K562 (cell line): ENCODE data around the gene RASAL3. TPM values are rescaled to one million over a fixed set of nuclear protein-coding genes. Genes with fewer than 3 reads are reported as not detected.

Experiments used
- ATAC-seq: fragments of 200-7000 bp; cut with Tn5 transposase; 3 replicates; pipeline ENCODE4 v1.9.1; 2020; ENCODE audit warnings: moderate library complexity
- BruUV-seq: library from RNA; stranded (reverse); fragments of 400-500 nt; replicated peaks from 2 replicates; lab custom pipeline; 2021; lab: Mats Ljungman, UMichigan
- CTCF ChIA-PET: fragments of 300-600 bp; formaldehyde crosslinking; extraction: SDS; loops from one replicate; lab custom pipeline; 2021; ENCODE audit warnings: low intra/inter-chr PET ratio; lab: Yijun Ruan, JAX
- POLR2A ChIA-PET: fragments of 300-600, 350-650 bp; sonication (Branson Sonifier 250); formaldehyde crosslinking; extraction: SDS; loops from one replicate; lab custom pipeline; 2021; ENCODE audit warnings: antibody characterized with exemption, inconsistent platforms; lab: Yijun Ruan, JAX
- DNase-seq, 4 experiments: peaks; one replicate each; pipeline versions ENCODE4 v3.0.0 to v3.0.0-alpha.2; 2011 to 2018; ENCODE audit warnings: low spot score in 3 of 4, mixed read lengths in 3 of 4; ENCODE audit errors: extremely low read depth in 1 of 4
- FAIRE-seq: peaks from 2 replicates; lab custom pipeline; 2011; peaks lifted over from hg19 to GRCh38; lab: Jason Lieb, UNC
- H2AFZ ChIP-seq: 2 replicates; pipeline ENCODE4 v1.6.0; 2011; ENCODE audit warnings: low read depth, low read length, control low read depth, inconsistent platforms
- H3K27ac ChIP-seq: fragments of 200-600 bp; 3 replicates; pipeline ENCODE4 v1.8.0; 2011; ENCODE audit warnings: low read depth, mild to moderate bottlenecking, control low read depth, inconsistent platforms, low read length, moderate library complexity, mixed read lengths; ENCODE audit errors: extremely low read depth
- H3K27me3 ChIP-seq, 2 experiments: fragments of 300-600 bp in 1 of 2; 2 replicates in 1 of 2; 3 replicates in 1 of 2; pipeline versions ENCODE4 v1.6.0 to v1.8.0; 2011; ENCODE audit warnings: inconsistent platforms in 2 of 2, low read length in 2 of 2, mild to moderate bottlenecking in 1 of 2, mixed read lengths in 1 of 2, moderate library complexity in 1 of 2; ENCODE audit not compliant: control insufficient read depth in 2 of 2, insufficient read depth in 2 of 2
- H3K36me3 ChIP-seq: fragments of 300-600 bp; 3 replicates; pipeline ENCODE4 v1.8.0; 2011; ENCODE audit warnings: mild to moderate bottlenecking, low read length, inconsistent platforms; ENCODE audit not compliant: control insufficient read depth, insufficient read depth
- H3K4me1 ChIP-seq, 2 experiments: fragments of 200-600 bp in 1 of 2; replicated peaks in 1 of 2; 2 replicates in 1 of 2; 3 replicates in 1 of 2; pipeline versions ENCODE4 v1.5.1 to v1.8.0; 2011; ENCODE audit warnings: inconsistent platforms in 2 of 2, low read length in 2 of 2, mild to moderate bottlenecking in 1 of 2, mixed read lengths in 1 of 2, moderate library complexity in 1 of 2; ENCODE audit not compliant: control insufficient read depth in 2 of 2, insufficient read depth in 2 of 2
- H3K4me2 ChIP-seq: 2 replicates; pipeline ENCODE4 v1.6.1; 2011; ENCODE audit warnings: low read length, control low read depth, inconsistent platforms, mixed read lengths; ENCODE audit not compliant: insufficient read depth
- H3K4me3 ChIP-seq: fragments of 200-600 bp; sonication (generic), shearing (Covaris generic); 2 replicates; pipeline ENCODE4 v1.5.1; 2016; ENCODE audit warnings: control low read depth, inconsistent platforms
- H3K79me2 ChIP-seq: fragments of 200-600 bp; 3 replicates; pipeline ENCODE4 v1.8.0; 2011; ENCODE audit warnings: low read length, inconsistent platforms; ENCODE audit not compliant: control insufficient read depth, insufficient read depth
- H3K9ac ChIP-seq, 2 experiments: 2 replicates each; pipeline versions ENCODE4 v1.6.0 to v1.6.1; 2011; ENCODE audit warnings: low read depth in 2 of 2, low read length in 2 of 2, control low read depth in 1 of 2, inconsistent platforms in 1 of 2, mild to moderate bottlenecking in 1 of 2, mixed read lengths in 1 of 2; ENCODE audit not compliant: insufficient read depth in 1 of 2
- H3K9me1 ChIP-seq: one replicate; pipeline ENCODE4 v1.6.0; 2011; ENCODE audit warnings: inconsistent platforms, mild to moderate bottlenecking, low read length, moderate library complexity; ENCODE audit not compliant: control insufficient read depth, insufficient read depth
- H3K9me3 ChIP-seq: replicated peaks from 2 replicates; pipeline ENCODE4 v1.5.1; 2011; ENCODE audit warnings: low read depth, low read length, inconsistent platforms; ENCODE audit not compliant: control insufficient read depth, insufficient read depth
- H4K20me1 ChIP-seq: replicated peaks from 2 replicates; pipeline ENCODE4 v1.6.1; 2011; ENCODE audit warnings: low read length, inconsistent platforms, mixed read lengths; ENCODE audit not compliant: control insufficient read depth, insufficient read depth
- GABPA ChIP-seq: fragments of 200-800 bp; sonication (Bioruptor generic); conservative IDR thresholded peaks from 2 replicates; pipeline ENCODE4 v1.6.1; 2016; ENCODE audit warnings: low read depth, missing genetic modification characterization, missing compliant biosample characterization
- SAFB ChIP-seq: fragments of 200-400 bp; formaldehyde crosslinking; IDR thresholded peaks from 2 replicates; pipeline ENCODE4 v1.6.1; 2017; ENCODE audit warnings: low read depth, low read length, borderline replicate concordance
- SRSF3 ChIP-seq: fragments of 200-400 bp; formaldehyde crosslinking; IDR thresholded peaks from 2 replicates; pipeline ENCODE4 v1.6.1; 2016; ENCODE audit warnings: mild to moderate bottlenecking, low read length, moderate library complexity; ENCODE audit not compliant: insufficient read depth
- STAT5B ChIP-seq: fragments of 250-450 bp; sonication (Bioruptor Pico); IDR thresholded peaks from 2 replicates; pipeline ENCODE4 v1.8.0; 2021; ENCODE audit warnings: mild to moderate bottlenecking, inconsistent platforms
- TEAD4 ChIP-seq, 2 experiments: sonication (generic) in 1 of 2; formaldehyde crosslinking in 1 of 2; IDR thresholded peaks; 2 replicates each; pipeline versions ENCODE4 v1.6.1 to v1.8.0; 2012 to 2022; ENCODE audit warnings: borderline replicate concordance in 1 of 2, inconsistent platforms in 1 of 2, low read length in 1 of 2, mild to moderate bottlenecking in 1 of 2, missing genetic modification reagents in 1 of 2
- YY1 ChIP-seq, 3 experiments: IDR thresholded peaks; 2 replicates each; pipeline ENCODE4 v1.6.1; 2011; ENCODE audit warnings: low read length in 2 of 3, mild to moderate bottlenecking in 2 of 3, moderate library complexity in 2 of 3, borderline replicate concordance in 1 of 3, control low read depth in 1 of 3, low read depth in 1 of 3; ENCODE audit not compliant: insufficient read depth in 3 of 3, insufficient replicate concordance in 2 of 3, control insufficient read depth in 1 of 3, insufficient read length in 1 of 3; ENCODE audit errors: extremely low read depth in 1 of 3
- WGBS: fragments of 100-300 bp; shearing (Covaris generic); methylation state at CpG from one replicate; pipeline ENCODE4 v1.1.6; 2016; ENCODE audit warnings: low coverage, mixed read lengths; ENCODE audit not compliant: insufficient coverage; ENCODE audit errors: missing lambda C conversion rate; 5-methylcytosine and 5-hydroxymethylcytosine counted together
- in situ Hi-C: fragments of 300-500 bp; cut with MboI; formaldehyde crosslinking; loops from 4 replicates; pipeline ENCODE4 v1.15.0; 2018; ENCODE audit warnings: inconsistent platforms, mixed read lengths
- intact Hi-C: fragments of 100-400 bp; cut with micrococcal nuclease; formaldehyde crosslinking; loops from 2 replicates; pipeline ENCODE4 v1.14.2; 2022
- polyA plus RNA-seq, 8 experiments: library from polyadenylated mRNA; depleted of rRNA in 4 of 8; stranded (reverse) in 5 of 8; unstranded in 3 of 8; fragments of >200 nt; fragmentation: Nextera tagmentation in 2 of 8; fragmentation: Illumina TruSeq in 1 of 8; extraction: Ambion mirVana in 2 of 8; extraction: Trizol in 1 of 8; gene quantifications; 2 replicates each; pipeline versions ENCODE4 v1.2.1 to v1.2.3, GENCODE V29; 2011 to 2014; ENCODE audit warnings: inconsistent platforms in 1 of 8, missing spikeins in 1 of 8
- total RNA-seq, 7 experiments: library from RNA; depleted of rRNA in 6 of 7; stranded (reverse); fragments of >200 nt in 6 of 7; fragmentation: Illumina TruSeq in 2 of 7; extraction: Trizol in 2 of 7; gene quantifications; 2 replicates each; pipeline versions ENCODE4 v1.2.1 to v1.2.3, GENCODE V29; 2011 to 2021; ENCODE audit warnings: low replicate concordance in 1 of 7

The RASAL3 gene
- total and polyA plus RNA-seq, 9 of the 15 experiments (the other 6 are each of a cell fraction or from before 2014, with no cell fraction given) = 0.07 to 0.44 TPM; not detected in 7

- CTCF ChIA-PET = no interaction called here
- DNase-seq (no peak), FAIRE-seq (no peak), ATAC-seq (no peak; the same call in 2 of the 3 replicates)
- WGBS = 34% methylated on average over 14 of the region's 25 CpGs
- in situ Hi-C loops (no loop called here), intact Hi-C loops (no loop called here)
- Histone ChIP-seq H3K9ac (no peak overlapping the region), H3K4me1 (peaks cover 3 to 4% of the 10 kb centered on the region in 2 experiments; a peak in 4 of 5 replicates), H3K4me2 (no peak overlapping the region), H4K20me1 (no peaks in the 10 kb centered on the region), H3K79me2 (no peaks in the 10 kb centered on the region), H3K27me3 (peaks cover 3 to 17% of the 10 kb centered on the region in 2 experiments; a peak in 2 of 5 replicates), H3K36me3 (no peaks in the 10 kb centered on the region), H3K9me3 (no peaks in the 10 kb centered on the region), H3K9me1 (no peaks in the 10 kb centered on the region), H3K27ac (no peak overlapping the region), H2AFZ (no peak overlapping the region), H3K4me3 (no peak overlapping the region)
- POLR2A ChIA-PET = interaction anchor here (1.3 kb wide), 1 partner anchor 12 kb away, joined by 7 read pairs; no protein-coding TSS in a partner anchor
- no peak for TF ChIP-seq SAFB
- no peak for TF ChIP-seq TEAD4 (IDR thresholded peaks at IDR 0.05; ENCODE audit: low read length)
- no peak for TF ChIP-seq TEAD4 (CRISPR knock-in tag; IDR thresholded peaks at IDR 0.05; ENCODE audit: borderline replicate concordance)
- TF ChIP-seq GABPA = peak; percentile 55
- no peak for TF ChIP-seq SRSF3
- TF ChIP-seq YY1 (IDR thresholded peaks at IDR 0.05; ENCODE audit: borderline replicate concordance in 1 of 3, control insufficient read depth in 1 of 3, extremely low read depth in 1 of 3, insufficient read depth in 3 of 3, insufficient read length in 1 of 3, insufficient replicate concordance in 2 of 3, low read depth in 1 of 3, low read length in 2 of 3) = peak in 1 of 3 experiments; percentile 7
- no peak for TF ChIP-seq STAT5B
- no TSS peak for BruUV-seq
Measured at GRCh38 chr19:15463861-15464371, 428 bp downstream of the RASAL3 start.
